ENCODE data around the gene PGGHG.

The PGGHG gene

GRCh38 chr11:293852-294661 is 5.1 kb downstream of the PGGHG start:
- Histone ChIP-seq H4K20me1 (ENCODE audit: insufficient read depth, low read length) (no peaks in the 10 kb centered on the region), H3K79me2 (ENCODE audit: insufficient read depth, low read length) (no peaks in the 10 kb centered on the region), H2AFZ (ENCODE audit: low read length) (no peak overlapping the region), H3K4me3 (ENCODE audit: low read depth, low read length, poor library complexity, severe bottlenecking) (no peak overlapping the region), H3K4me2 (ENCODE audit: low read length) (no peak overlapping the region), H3K9me3 (ENCODE audit: low read length) (no peaks in the 10 kb centered on the region), H3K27me3 (ENCODE audit: insufficient read depth, low read length) (0 out of 2 replicates have a peak, but pooled peaks cover 5% of the 10 kb centered on the region), H3K4me1 (ENCODE audit: insufficient read depth, low read length, severe bottlenecking) (peaks cover 17% of the 10 kb centered on the region), H3K36me3 (ENCODE audit: insufficient read depth, low read length) (peaks cover 15% of the 10 kb centered on the region), H3K9me2 (ENCODE audit: low read depth, low read length) (no peaks in the 10 kb centered on the region), H3K27ac (ENCODE audit: low read depth, low read length, poor library complexity, severe bottlenecking) (no peak overlapping the region), H3K9ac (ENCODE audit: low read length) (no peak overlapping the region), H3F3A (ENCODE audit: insufficient read depth, low read length) (no peaks in the 10 kb centered on the region)
- no peak for TF ChIP-seq CTCF (IDR thresholded peaks at IDR 0.05; ENCODE audit: low read length)
- no peak for TF ChIP-seq EZH2 (IDR thresholded peaks at IDR 0.05; ENCODE audit: borderline replicate concordance, low read length)

- no peak overlapping the region for H3K4me3 ChIP-seq (ENCODE audit: low read depth, low read length, poor library complexity, severe bottlenecking)
- peaks cover 15% of the 10 kb centered on the region for H3K36me3 ChIP-seq (ENCODE audit: insufficient read depth, low read length)
Measured at GRCh38 chr11:294780-295179, 5.9 kb downstream of the PGGHG start.

GRCh38 chr11:295351-296170 is 6.6 kb downstream of the PGGHG start:
- peaks cover 8% of the 10 kb centered on the region; the same call in 1 of the 2 replicates for H3K27me3 ChIP-seq (ENCODE audit: insufficient read depth, low read length)
- H3F3A ChIP-seq (ENCODE audit: insufficient read depth, low read length) = no peaks in the 10 kb centered on the region
- H3K9ac ChIP-seq (ENCODE audit: low read length) = no peak overlapping the region
- peaks cover 5% of the 10 kb centered on the region for H3K4me1 ChIP-seq (ENCODE audit: insufficient read depth, low read length, severe bottlenecking)
- peaks cover 15% of the 10 kb centered on the region for H3K36me3 ChIP-seq (ENCODE audit: insufficient read depth, low read length)
- no peaks in the 10 kb centered on the region for H3K9me3 ChIP-seq (ENCODE audit: low read length)
- no peak for TF ChIP-seq EZH2 (IDR thresholded peaks at IDR 0.05; ENCODE audit: borderline replicate concordance, low read length)
- H3K79me2 ChIP-seq (ENCODE audit: insufficient read depth, low read length) = no peaks in the 10 kb centered on the region
- H2AFZ ChIP-seq (ENCODE audit: low read length) = no peak overlapping the region
- no peaks in the 10 kb centered on the region for H3K9me2 ChIP-seq (ENCODE audit: low read depth, low read length)
- H3K4me2 ChIP-seq (ENCODE audit: low read length) = no peak overlapping the region
- H3K27ac ChIP-seq (ENCODE audit: low read depth, low read length, poor library complexity, severe bottlenecking) = no peak overlapping the region
- H4K20me1 ChIP-seq (ENCODE audit: insufficient read depth, low read length) = no peaks in the 10 kb centered on the region
- no peak overlapping the region for H3K4me3 ChIP-seq (ENCODE audit: low read depth, low read length, poor library complexity, severe bottlenecking)

More at GRCh38 chr11:294780-295179, 5.9 kb downstream of the PGGHG start:
- Histone ChIP-seq H2AFZ (ENCODE audit: low read length) (no peak overlapping the region), H3K9ac (ENCODE audit: low read length) (no peak overlapping the region), H4K20me1 (ENCODE audit: insufficient read depth, low read length) (no peaks in the 10 kb centered on the region), H3K79me2 (ENCODE audit: insufficient read depth, low read length) (no peaks in the 10 kb centered on the region), H3K4me2 (ENCODE audit: low read length) (no peak overlapping the region), H3K27me3 (ENCODE audit: insufficient read depth, low read length) (0 out of 2 replicates have a peak, but pooled peaks cover 5% of the 10 kb centered on the region), H3K27ac (ENCODE audit: low read depth, low read length, poor library complexity, severe bottlenecking) (no peak overlapping the region), H3F3A (ENCODE audit: insufficient read depth, low read length) (no peaks in the 10 kb centered on the region), H3K9me2 (ENCODE audit: low read depth, low read length) (no peaks in the 10 kb centered on the region), H3K9me3 (ENCODE audit: low read length) (no peaks in the 10 kb centered on the region), H3K4me1 (ENCODE audit: insufficient read depth, low read length, severe bottlenecking) (peaks cover 12% of the 10 kb centered on the region)
- TF ChIP-seq EZH2 (IDR thresholded peaks at IDR 0.05; ENCODE audit: borderline replicate concordance, low read length) (no peak), CTCF (IDR thresholded peaks at IDR 0.05; ENCODE audit: low read length) (no peak)
